Stimulated activated CD4-positive, alpha-beta T cell treated with anti-CD3 and anti-CD28 coated beads, TNF-alpha, amount 100 ng/mL, for 4 hours (primary cell): ENCODE data around the gene STAT5A.
"Not testable (repeated sequence)": the region's sequence is repeated elsewhere in the genome, so short reads cannot be mapped to it uniquely, and the experiment has no call there.

Experiments
- DNase-seq, 3 experiments: peaks; one replicate each; pipeline ENCODE4 v3.0.0-alpha.2; 2020; ENCODE audit warnings: low read depth in 3 of 3

The STAT5A gene

GRCh38 chr17:42287977-42288802 lies at the start of gene STAT5A:
STAT5A (plus strand) TSS chr17:42288498; CDS start chr17:42289412, 914 bp downstream.
- DNase-seq: peak; percentile 48 to 56 (median 54)

- DNase-seq: not testable (repeated sequence)
These were observed 48.7 kb upstream of the STAT5A start for GRCh38 chr17:42239576-42239975.

GRCh38 chr17:42240201-42240600 lies 48.1 kb upstream of the STAT5A start:
- DNase-seq: no peak

- not testable (repeated sequence) for DNase-seq
These were observed 47.4 kb upstream of the STAT5A start for GRCh38 chr17:42240863-42241262.

- no peak for DNase-seq
These were observed 46.4 kb upstream of the STAT5A start for GRCh38 chr17:42241871-42242270.

- no peak for DNase-seq
These were observed 44.8 kb upstream of the STAT5A start for GRCh38 chr17:42243493-42243982.

GRCh38 chr17:42244116-42244515 lies 44.2 kb upstream of the STAT5A start:
- DNase-seq: not testable (repeated sequence)

- not testable (repeated sequence) for DNase-seq
These were observed 43.1 kb upstream of the STAT5A start for GRCh38 chr17:42245183-42245582.

- DNase-seq: no peak
These were observed 41.8 kb upstream of the STAT5A start for GRCh38 chr17:42246515-42246914.

- DNase-seq: no peak
These were observed 40.6 kb upstream of the STAT5A start for GRCh38 chr17:42247734-42248133.

GRCh38 chr17:42248351-42249179 lies 39.7 kb upstream of the STAT5A start:
- peak in 2 of 3 experiments; percentile 49 to 66 for DNase-seq

- no peak for DNase-seq
These were observed 38.4 kb upstream of the STAT5A start for GRCh38 chr17:42249681-42250446.

- DNase-seq: no peak
These were observed 37.2 kb upstream of the STAT5A start for GRCh38 chr17:42251115-42251514.

- no peak for DNase-seq
These were observed 35.4 kb upstream of the STAT5A start for GRCh38 chr17:42252597-42253550.

- DNase-seq: no peak
These were observed 34.7 kb upstream of the STAT5A start for GRCh38 chr17:42253578-42253977.

GRCh38 chr17:42255445-42255844 lies 32.9 kb upstream of the STAT5A start:
- no peak for DNase-seq

- DNase-seq: no peak
These were observed 28.0 kb upstream of the STAT5A start for GRCh38 chr17:42260318-42260717.

- not testable (repeated sequence) for DNase-seq
These were observed 23.9 kb upstream of the STAT5A start for GRCh38 chr17:42264366-42264765.

GRCh38 chr17:42266462-42266861 lies 21.8 kb upstream of the STAT5A start:
- DNase-seq: no peak

GRCh38 chr17:42266918-42267766 lies 21.2 kb upstream of the STAT5A start:
- DNase-seq: peak in 1 of 3 experiments; percentile 32
